ENCODE data around the gene PRRC2B.

The PRRC2B gene

GRCh38 chr9:131410044-131410491, 16.2 kb downstream of the PRRC2B start:
- no peak for TF ChIP-seq CTCF (IDR thresholded peaks at IDR 0.05; ENCODE audit: borderline replicate concordance, insufficient read depth, low read depth, low read length)
- H3K4me3 ChIP-seq (ENCODE audit: low read depth, low read length) = no peak overlapping the region

- H3K4me3 ChIP-seq (ENCODE audit: low read depth, low read length) = no peak overlapping the region
- TF ChIP-seq CTCF (IDR thresholded peaks at IDR 0.05; ENCODE audit: borderline replicate concordance, insufficient read depth, low read depth, low read length) = no peak
Measured at GRCh38 chr9:131411719-131412681, 18.1 kb downstream of the PRRC2B start.

GRCh38 chr9:131416509-131416908, 22.6 kb downstream of the PRRC2B start:
- no peak overlapping the region for H3K4me3 ChIP-seq (ENCODE audit: low read depth, low read length)
- TF ChIP-seq CTCF (IDR thresholded peaks at IDR 0.05; ENCODE audit: borderline replicate concordance, insufficient read depth, low read depth, low read length) = no peak

- peak overlapping the region; percentile 16 for H3K4me3 ChIP-seq (ENCODE audit: low read depth, low read length)
- TF ChIP-seq CTCF (IDR thresholded peaks at IDR 0.05; ENCODE audit: borderline replicate concordance, insufficient read depth, low read depth, low read length) = no peak
Measured at GRCh38 chr9:131417264-131418142, 23.6 kb downstream of the PRRC2B start.

- no peak for TF ChIP-seq CTCF (IDR thresholded peaks at IDR 0.05; ENCODE audit: borderline replicate concordance, insufficient read depth, low read depth, low read length)
- no peak overlapping the region for H3K4me3 ChIP-seq (ENCODE audit: low read depth, low read length)
Measured at GRCh38 chr9:131418143-131419025, 24.5 kb downstream of the PRRC2B start.

DNA sequence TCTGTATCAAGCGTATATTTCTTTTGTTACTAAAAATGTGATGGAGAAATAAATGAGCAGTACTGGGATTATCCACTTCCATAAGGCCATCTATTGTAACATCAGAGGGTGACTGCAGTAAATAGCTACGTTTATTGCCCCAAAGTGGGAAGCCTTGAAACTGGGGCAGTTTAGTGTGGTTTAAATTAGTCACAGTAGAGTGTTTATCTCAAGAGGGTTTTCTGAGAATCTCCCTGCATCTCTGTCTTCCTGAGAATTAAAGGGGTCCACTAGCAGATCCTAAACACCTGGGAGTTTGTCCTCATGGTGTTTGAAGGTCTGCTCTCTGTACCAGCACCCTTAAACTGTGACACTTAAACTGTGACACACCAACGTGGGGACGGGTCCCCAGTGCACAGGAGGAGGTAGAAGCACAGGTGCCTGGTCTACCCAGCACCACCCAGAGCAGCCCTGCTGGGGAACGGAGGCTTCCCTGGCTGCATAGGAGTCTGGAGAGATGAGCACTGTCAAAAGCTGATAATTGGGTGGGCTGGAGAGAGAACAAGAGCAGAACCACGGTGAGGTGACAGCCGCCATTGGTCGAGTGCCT, 25.2 kb downstream of the PRRC2B start:
- no peak for TF ChIP-seq CTCF (IDR thresholded peaks at IDR 0.05; ENCODE audit: borderline replicate concordance, insufficient read depth, low read depth, low read length)
- H3K4me3 ChIP-seq (ENCODE audit: low read depth, low read length) = no peak overlapping the region

Measured in GM12875 (cell line).